HCT116 (cell line): ENCODE data around the gene VSX1.

ENCODE experiments used
- CBX3 ChIP-seq: IDR thresholded peaks from 2 replicates; pipeline ENCODE4 v1.6.1; 2012; ENCODE audit warnings: low read depth
- EZH2 ChIP-seq: fragments of 200-600 bp; sonication (generic); IDR thresholded peaks from 2 replicates; pipeline ENCODE4 v1.6.1; 2017; ENCODE audit warnings: antibody characterized with exemption, mixed run types
- POLR2A ChIP-seq: IDR thresholded peaks from 2 replicates; pipeline ENCODE4 v1.7.0; 2011; ENCODE audit warnings: borderline replicate concordance; ENCODE audit not compliant: insufficient read depth, insufficient read length; ENCODE audit errors: extremely low read depth
- RAD21 ChIP-seq: IDR thresholded peaks from 2 replicates; pipeline ENCODE4 v1.6.1; 2012; ENCODE audit warnings: low read depth, mild to moderate bottlenecking
- TCF7L2 ChIP-seq: IDR thresholded peaks from 2 replicates; pipeline ENCODE4 v1.7.0; 2011; ENCODE audit warnings: borderline replicate concordance, inconsistent platforms; ENCODE audit not compliant: insufficient read depth, insufficient read length; ENCODE audit errors: extremely low read depth
- ZNF274 ChIP-seq: fragments of 200-500 bp; sonication (Bioruptor generic); IDR thresholded peaks from 2 replicates; pipeline ENCODE4 v1.6.1; 2014; ENCODE audit warnings: mild to moderate bottlenecking, low read depth, low read length, inconsistent platforms
- TF ChIP-seq, protein P1 (sequence below): IDR thresholded peaks from 2 replicates; pipeline ENCODE4 v1.6.1; 2012; ENCODE audit warnings: low read depth
- TF ChIP-seq, protein P2 (sequence below), 3 experiments: fragments of 200-600 bp in 1 of 3; sonication (generic) in 1 of 3; IDR thresholded peaks in 2 of 3; conservative IDR thresholded peaks in 1 of 3; 2 replicates each; pipeline ENCODE4 v1.5.1; 2012 to 2017; ENCODE audit warnings: low read depth in 2 of 3, low read length in 2 of 3, antibody characterized with exemption in 1 of 3, borderline replicate concordance in 1 of 3, control low read depth in 1 of 3, mild to moderate bottlenecking in 1 of 3, mixed read lengths in 1 of 3, mixed run types in 1 of 3, moderate library complexity in 1 of 3; ENCODE audit not compliant: insufficient read depth in 1 of 3
- TF ChIP-seq, protein P3 (sequence below): IDR thresholded peaks from 2 replicates; pipeline ENCODE4 v1.6.1; 2011; ENCODE audit warnings: mild to moderate bottlenecking, low read length, moderate library complexity; ENCODE audit not compliant: insufficient replicate concordance; ENCODE audit errors: extremely low read depth

DNA sequence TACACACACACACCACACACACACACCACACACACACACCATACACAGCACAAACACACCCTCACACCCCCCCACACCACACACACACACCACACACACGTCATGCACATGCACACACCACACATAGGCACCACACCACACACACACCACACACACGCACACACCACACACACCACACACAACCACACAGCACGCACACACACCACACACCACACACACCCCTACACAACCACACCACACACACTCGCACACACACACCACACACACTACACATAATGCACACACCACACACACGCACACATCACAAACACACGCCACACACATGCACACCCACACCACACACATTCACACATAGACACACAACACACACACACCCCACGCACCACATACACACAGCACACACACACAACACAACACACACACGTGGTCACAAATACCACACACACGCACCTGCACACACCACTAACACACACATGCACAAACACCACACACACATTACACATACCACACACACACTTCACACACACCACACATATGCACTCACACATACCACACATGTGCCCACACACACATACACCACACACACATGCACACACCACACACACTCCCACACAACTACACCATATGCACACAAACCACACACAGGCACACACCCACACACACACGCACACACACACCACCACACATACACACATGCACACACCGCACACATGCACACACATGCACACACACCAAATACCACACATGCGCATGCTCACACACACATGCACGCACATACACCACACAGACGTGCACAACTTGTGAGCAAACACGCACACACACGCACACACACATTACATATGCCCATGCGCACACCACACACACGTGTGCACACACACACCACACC is 14.6 kb downstream of the VSX1 start:
- TF ChIP-seq, protein P1, sequence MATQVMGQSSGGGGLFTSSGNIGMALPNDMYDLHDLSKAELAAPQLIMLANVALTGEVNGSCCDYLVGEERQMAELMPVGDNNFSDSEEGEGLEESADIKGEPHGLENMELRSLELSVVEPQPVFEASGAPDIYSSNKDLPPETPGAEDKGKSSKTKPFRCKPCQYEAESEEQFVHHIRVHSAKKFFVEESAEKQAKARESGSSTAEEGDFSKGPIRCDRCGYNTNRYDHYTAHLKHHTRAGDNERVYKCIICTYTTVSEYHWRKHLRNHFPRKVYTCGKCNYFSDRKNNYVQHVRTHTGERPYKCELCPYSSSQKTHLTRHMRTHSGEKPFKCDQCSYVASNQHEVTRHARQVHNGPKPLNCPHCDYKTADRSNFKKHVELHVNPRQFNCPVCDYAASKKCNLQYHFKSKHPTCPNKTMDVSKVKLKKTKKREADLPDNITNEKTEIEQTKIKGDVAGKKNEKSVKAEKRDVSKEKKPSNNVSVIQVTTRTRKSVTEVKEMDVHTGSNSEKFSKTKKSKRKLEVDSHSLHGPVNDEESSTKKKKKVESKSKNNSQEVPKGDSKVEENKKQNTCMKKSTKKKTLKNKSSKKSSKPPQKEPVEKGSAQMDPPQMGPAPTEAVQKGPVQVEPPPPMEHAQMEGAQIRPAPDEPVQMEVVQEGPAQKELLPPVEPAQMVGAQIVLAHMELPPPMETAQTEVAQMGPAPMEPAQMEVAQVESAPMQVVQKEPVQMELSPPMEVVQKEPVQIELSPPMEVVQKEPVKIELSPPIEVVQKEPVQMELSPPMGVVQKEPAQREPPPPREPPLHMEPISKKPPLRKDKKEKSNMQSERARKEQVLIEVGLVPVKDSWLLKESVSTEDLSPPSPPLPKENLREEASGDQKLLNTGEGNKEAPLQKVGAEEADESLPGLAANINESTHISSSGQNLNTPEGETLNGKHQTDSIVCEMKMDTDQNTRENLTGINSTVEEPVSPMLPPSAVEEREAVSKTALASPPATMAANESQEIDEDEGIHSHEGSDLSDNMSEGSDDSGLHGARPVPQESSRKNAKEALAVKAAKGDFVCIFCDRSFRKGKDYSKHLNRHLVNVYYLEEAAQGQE: no peak
- TF ChIP-seq, protein P2, sequence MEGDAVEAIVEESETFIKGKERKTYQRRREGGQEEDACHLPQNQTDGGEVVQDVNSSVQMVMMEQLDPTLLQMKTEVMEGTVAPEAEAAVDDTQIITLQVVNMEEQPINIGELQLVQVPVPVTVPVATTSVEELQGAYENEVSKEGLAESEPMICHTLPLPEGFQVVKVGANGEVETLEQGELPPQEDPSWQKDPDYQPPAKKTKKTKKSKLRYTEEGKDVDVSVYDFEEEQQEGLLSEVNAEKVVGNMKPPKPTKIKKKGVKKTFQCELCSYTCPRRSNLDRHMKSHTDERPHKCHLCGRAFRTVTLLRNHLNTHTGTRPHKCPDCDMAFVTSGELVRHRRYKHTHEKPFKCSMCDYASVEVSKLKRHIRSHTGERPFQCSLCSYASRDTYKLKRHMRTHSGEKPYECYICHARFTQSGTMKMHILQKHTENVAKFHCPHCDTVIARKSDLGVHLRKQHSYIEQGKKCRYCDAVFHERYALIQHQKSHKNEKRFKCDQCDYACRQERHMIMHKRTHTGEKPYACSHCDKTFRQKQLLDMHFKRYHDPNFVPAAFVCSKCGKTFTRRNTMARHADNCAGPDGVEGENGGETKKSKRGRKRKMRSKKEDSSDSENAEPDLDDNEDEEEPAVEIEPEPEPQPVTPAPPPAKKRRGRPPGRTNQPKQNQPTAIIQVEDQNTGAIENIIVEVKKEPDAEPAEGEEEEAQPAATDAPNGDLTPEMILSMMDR (IDR thresholded peaks at IDR 0.05 in 2 of 3, conservative IDR thresholded peaks at IDR 0.05 in 1 of 3; ENCODE audit: borderline replicate concordance in 1 of 3, insufficient read depth in 1 of 3, low read depth in 2 of 3, low read length in 2 of 3): no peak
- TF ChIP-seq, protein P3, sequence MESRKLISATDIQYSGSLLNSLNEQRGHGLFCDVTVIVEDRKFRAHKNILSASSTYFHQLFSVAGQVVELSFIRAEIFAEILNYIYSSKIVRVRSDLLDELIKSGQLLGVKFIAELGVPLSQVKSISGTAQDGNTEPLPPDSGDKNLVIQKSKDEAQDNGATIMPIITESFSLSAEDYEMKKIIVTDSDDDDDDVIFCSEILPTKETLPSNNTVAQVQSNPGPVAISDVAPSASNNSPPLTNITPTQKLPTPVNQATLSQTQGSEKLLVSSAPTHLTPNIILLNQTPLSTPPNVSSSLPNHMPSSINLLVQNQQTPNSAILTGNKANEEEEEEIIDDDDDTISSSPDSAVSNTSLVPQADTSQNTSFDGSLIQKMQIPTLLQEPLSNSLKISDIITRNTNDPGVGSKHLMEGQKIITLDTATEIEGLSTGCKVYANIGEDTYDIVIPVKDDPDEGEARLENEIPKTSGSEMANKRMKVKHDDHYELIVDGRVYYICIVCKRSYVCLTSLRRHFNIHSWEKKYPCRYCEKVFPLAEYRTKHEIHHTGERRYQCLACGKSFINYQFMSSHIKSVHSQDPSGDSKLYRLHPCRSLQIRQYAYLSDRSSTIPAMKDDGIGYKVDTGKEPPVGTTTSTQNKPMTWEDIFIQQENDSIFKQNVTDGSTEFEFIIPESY: no peak
- TF ChIP-seq CBX3: no peak
- no peak for TF ChIP-seq POLR2A
- no peak for TF ChIP-seq EZH2
- no peak for TF ChIP-seq TCF7L2
- TF ChIP-seq RAD21: no peak
- TF ChIP-seq ZNF274: no peak
